Mesendoderm (in vitro differentiated cells): ENCODE measurements around the gene CAPN9.

Experiments
- DNase-seq: peaks from one replicate; pipeline ENCODE4 v3.0.0; 2013
- H2AK5ac ChIP-seq: 2 replicates; pipeline ENCODE4 v1.6.1; 2013; ENCODE audit warnings: low read length, inconsistent platforms
- H2BK120ac ChIP-seq: 2 replicates; pipeline ENCODE4 v1.6.1; 2013; ENCODE audit warnings: low read depth, mild to moderate bottlenecking, low read length, moderate library complexity, mixed read lengths
- H2BK15ac ChIP-seq: replicated peaks from 2 replicates; pipeline ENCODE4 v1.6.1; 2013; ENCODE audit warnings: low read depth, mild to moderate bottlenecking, moderate library complexity
- H2BK5ac ChIP-seq: 2 replicates; pipeline ENCODE4 v1.6.1; 2013; ENCODE audit warnings: low read length, inconsistent platforms
- H3K18ac ChIP-seq: 2 replicates; pipeline ENCODE4 v1.6.1; 2013; ENCODE audit warnings: mild to moderate bottlenecking, low read length, mixed read lengths
- H3K23ac ChIP-seq: one replicate; pipeline ENCODE4 v1.6.1; 2013; ENCODE audit warnings: low read length
- H3K27ac ChIP-seq: 2 replicates; pipeline ENCODE4 v1.5.1; 2013; ENCODE audit warnings: low read depth, mild to moderate bottlenecking, inconsistent platforms, low read length, moderate library complexity
- H3K27me3 ChIP-seq: 2 replicates; pipeline ENCODE4 v1.6.1; 2013; ENCODE audit warnings: low read length, control low read depth, mild to moderate bottlenecking, inconsistent platforms; ENCODE audit not compliant: insufficient read depth, poor library complexity
- H3K36me3 ChIP-seq: 2 replicates; pipeline ENCODE4 v1.6.1; 2013; ENCODE audit warnings: low read length, inconsistent platforms; ENCODE audit not compliant: control insufficient read depth, insufficient read depth
- H3K4ac ChIP-seq: one replicate; pipeline ENCODE4 v1.6.1; 2013; ENCODE audit warnings: low read depth, mild to moderate bottlenecking, low read length, moderate library complexity
- H3K4me1 ChIP-seq: 2 replicates; pipeline ENCODE4 v1.6.1; 2013; ENCODE audit warnings: low read depth, low read length, inconsistent platforms; ENCODE audit not compliant: control insufficient read depth
- H3K4me2 ChIP-seq: 2 replicates; pipeline ENCODE4 v1.6.1; 2013; ENCODE audit warnings: low read length
- H3K4me3 ChIP-seq: 2 replicates; pipeline ENCODE4 v1.5.1; 2013; ENCODE audit warnings: mild to moderate bottlenecking, low read length
- H3K56ac ChIP-seq: one replicate; pipeline ENCODE4 v1.6.1; 2013; ENCODE audit warnings: low read length
- H3K79me1 ChIP-seq: 2 replicates; pipeline ENCODE4 v1.6.1; 2013; ENCODE audit warnings: low read length, inconsistent platforms
- H3K79me2 ChIP-seq: 2 replicates; pipeline ENCODE4 v1.6.1; 2013; ENCODE audit warnings: mild to moderate bottlenecking, low read length; ENCODE audit not compliant: control insufficient read depth, insufficient read depth
- H3K9ac ChIP-seq: 2 replicates; pipeline ENCODE4 v1.6.1; 2013; ENCODE audit warnings: low read length, inconsistent platforms
- H4K5ac ChIP-seq: one replicate; pipeline ENCODE4 v1.6.1; 2013; ENCODE audit warnings: low read length
- H4K8ac ChIP-seq: one replicate; pipeline ENCODE4 v1.6.1; 2013; ENCODE audit warnings: low read depth, mild to moderate bottlenecking, control low read depth, low read length, moderate library complexity
- WGBS: extraction: QIAGEN DNeasy Blood & Tissue Kit; methylation state at CpG from one replicate; pipeline ENCODE4 v1.1.7; 2013; ENCODE audit warnings: low lambda C conversion rate, missing lambda C conversion rate; ENCODE audit not compliant: insufficient coverage; ENCODE audit errors: extremely low coverage; 5-methylcytosine and 5-hydroxymethylcytosine counted together

CAPN9 gene

GRCh38 chr1:230800891-230801840 is 54.0 kb downstream of the CAPN9 start:
- Histone ChIP-seq H3K23ac (no peak overlapping the region), H3K9ac (no peak overlapping the region), H3K79me2 (no peaks in the 10 kb centered on the region), H3K4me1 (no peaks in the 10 kb centered on the region), H3K4me3 (no peak overlapping the region), H2BK5ac (no peak overlapping the region), H3K4me2 (no peak overlapping the region), H3K36me3 (no peaks in the 10 kb centered on the region), H3K27ac (no peak overlapping the region), H3K18ac (no peak overlapping the region), H3K4ac (no peak overlapping the region), H3K27me3 (no peaks in the 10 kb centered on the region), H4K5ac (no peak overlapping the region), H2BK120ac (no peak overlapping the region), H3K56ac (no peak overlapping the region), H2BK15ac (no peak overlapping the region), H3K79me1 (no peaks in the 10 kb centered on the region), H2AK5ac (no peak overlapping the region), H4K8ac (no peak overlapping the region)
- no peak for DNase-seq
- no CpG with 5 or more reads among the region's 9 CpGs for WGBS

- Histone ChIP-seq H4K5ac (no peak overlapping the region), H3K36me3 (no peaks in the 10 kb centered on the region), H3K18ac (no peak overlapping the region), H3K27me3 (no peaks in the 10 kb centered on the region), H2BK120ac (no peak overlapping the region), H3K9ac (no peak overlapping the region), H3K4me2 (no peak overlapping the region), H3K79me1 (no peaks in the 10 kb centered on the region), H3K56ac (no peak overlapping the region), H2AK5ac (no peak overlapping the region), H2BK15ac (no peak overlapping the region), H2BK5ac (no peak overlapping the region), H3K27ac (no peak overlapping the region), H3K4me3 (no peak overlapping the region), H3K23ac (no peak overlapping the region), H3K4ac (no peak overlapping the region), H4K8ac (no peak overlapping the region), H3K4me1 (no peaks in the 10 kb centered on the region), H3K79me2 (no peaks in the 10 kb centered on the region)
- no peak for DNase-seq
- no CpG with 5 or more reads among the region's 2 CpGs for WGBS
Observed at GRCh38 chr1:230804396-230804795, 57.2 kb downstream of the CAPN9 start.

- Histone ChIP-seq H3K18ac (no peak overlapping the region), H2BK5ac (no peak overlapping the region), H3K79me1 (no peaks in the 10 kb centered on the region), H3K4me3 (no peak overlapping the region), H3K27ac (no peak overlapping the region), H3K27me3 (no peaks in the 10 kb centered on the region), H3K9ac (no peak overlapping the region), H3K79me2 (no peaks in the 10 kb centered on the region), H3K4me2 (no peak overlapping the region), H3K23ac (no peak overlapping the region), H4K8ac (no peak overlapping the region), H3K4me1 (no peaks in the 10 kb centered on the region), H3K56ac (no peak overlapping the region), H2AK5ac (no peak overlapping the region), H2BK15ac (no peak overlapping the region), H3K36me3 (no peaks in the 10 kb centered on the region), H3K4ac (no peak overlapping the region), H4K5ac (no peak overlapping the region), H2BK120ac (no peak overlapping the region)
- DNase-seq, result no peak
- no CpG with 5 or more reads among the region's 2 CpGs for WGBS
Observed at GRCh38 chr1:230806552-230806951, 59.4 kb downstream of the CAPN9 start.

DNA sequence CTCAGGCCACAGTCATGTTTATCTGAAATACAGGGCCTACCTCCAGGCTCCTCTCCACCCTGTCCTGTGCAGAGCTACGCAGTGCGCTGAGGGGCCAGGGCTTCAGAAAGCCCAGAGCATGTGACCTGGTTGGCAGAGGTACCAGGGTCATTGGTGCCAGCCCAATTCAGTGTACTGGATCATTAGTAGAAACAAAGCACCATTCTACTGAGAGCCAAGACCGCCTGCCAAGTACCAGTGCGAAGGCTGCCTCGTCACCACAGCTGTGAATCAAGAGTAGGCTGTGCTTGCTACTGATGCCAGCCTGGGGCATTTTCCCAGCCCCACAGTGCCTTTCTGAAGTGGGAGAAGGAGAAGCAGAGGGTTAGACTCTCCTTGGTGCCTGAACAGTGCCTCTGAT is 59.8 kb downstream of the CAPN9 start:
- H3K4me1 ChIP-seq, result no peaks in the 10 kb centered on the region
- no peak overlapping the region for H3K4me3 ChIP-seq
- H3K27me3 ChIP-seq, result no peaks in the 10 kb centered on the region
- no peak overlapping the region for H2BK120ac ChIP-seq
- no peak for DNase-seq
- H3K18ac ChIP-seq, result no peak overlapping the region
- no peak overlapping the region for H3K4me2 ChIP-seq
- H3K79me2 ChIP-seq, result no peaks in the 10 kb centered on the region
- H4K5ac ChIP-seq, result no peak overlapping the region
- no peak overlapping the region for H3K27ac ChIP-seq
- no peak overlapping the region for H2BK5ac ChIP-seq
- no peak overlapping the region for H4K8ac ChIP-seq
- no peak overlapping the region for H3K4ac ChIP-seq
- no peak overlapping the region for H3K56ac ChIP-seq
- no peak overlapping the region for H3K9ac ChIP-seq
- no peak overlapping the region for H2BK15ac ChIP-seq
- no peak overlapping the region for H3K23ac ChIP-seq
- no peaks in the 10 kb centered on the region for H3K36me3 ChIP-seq
- H2AK5ac ChIP-seq, result no peak overlapping the region
- no CpG with 5 or more reads among the region's 5 CpGs for WGBS
- no peaks in the 10 kb centered on the region for H3K79me1 ChIP-seq

- Histone ChIP-seq H2BK120ac (no peak overlapping the region), H2BK5ac (no peak overlapping the region), H3K79me2 (no peaks in the 10 kb centered on the region), H2BK15ac (no peak overlapping the region), H3K27ac (no peak overlapping the region), H3K56ac (no peak overlapping the region), H3K4me1 (no peaks in the 10 kb centered on the region), H3K36me3 (no peaks in the 10 kb centered on the region), H2AK5ac (no peak overlapping the region), H3K27me3 (no peaks in the 10 kb centered on the region), H3K18ac (no peak overlapping the region), H3K4me3 (no peak overlapping the region), H3K9ac (no peak overlapping the region), H3K79me1 (no peaks in the 10 kb centered on the region), H4K8ac (no peak overlapping the region), H3K4me2 (no peak overlapping the region), H4K5ac (no peak overlapping the region), H3K23ac (no peak overlapping the region), H3K4ac (no peak overlapping the region)
- no CpG with 5 or more reads among the region's 3 CpGs for WGBS
- no peak for DNase-seq
Observed at GRCh38 chr1:230807561-230808280, 60.5 kb downstream of the CAPN9 start.
